RPMI7951 (cell line): Measurements from ENCODE around the gene ADCY2. TPM values are rescaled to one million over a fixed set of nuclear protein-coding genes. Genes with fewer than 3 reads are reported as not detected.

Source experiments
- DNase-seq: peaks from one replicate; pipeline ENCODE4 v3.0.0-alpha.2; 2012; ENCODE audit warnings: low read depth
- total RNA-seq: library from RNA; depleted of rRNA; stranded (reverse); fragments of >200 nt; shearing (Covaris generic); gene quantifications from 2 replicates; pipeline ENCODE4 v1.2.3, GENCODE V29; 2014

ADCY2 gene
- total RNA-seq, 1 experiment from 2014 or later = under 0.01 TPM

DNA sequence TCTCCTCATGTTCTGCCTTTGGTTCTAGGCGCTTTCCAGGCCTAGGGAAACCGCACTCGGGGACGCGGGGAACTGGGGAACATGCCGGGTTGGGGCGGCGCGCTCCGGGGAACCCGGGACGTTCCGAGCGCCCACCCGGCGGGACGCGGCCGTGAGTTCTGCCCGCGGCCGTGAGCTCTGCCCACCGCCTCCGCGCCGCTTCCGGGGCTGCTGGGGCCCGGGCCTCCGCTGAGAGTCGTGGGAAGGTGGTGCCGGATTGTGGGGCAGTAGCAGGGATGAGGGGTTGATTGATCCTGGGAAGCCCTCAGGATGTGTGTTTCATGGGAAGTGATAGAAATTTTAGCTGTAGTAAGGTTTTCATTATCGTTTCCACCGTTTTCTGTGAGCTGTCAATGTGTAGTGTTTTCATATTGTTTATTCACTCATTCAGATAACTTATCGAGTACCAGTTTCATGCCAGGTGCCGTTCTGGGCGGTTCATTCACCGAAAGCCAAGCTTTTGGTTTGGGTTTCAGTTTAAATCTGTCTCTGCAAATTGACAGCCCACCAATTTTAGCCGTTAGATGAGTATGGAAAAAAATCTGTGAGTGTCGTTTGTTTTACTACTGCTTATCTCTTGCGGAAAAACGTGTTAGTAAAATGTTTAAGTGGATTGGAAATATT, 473.7 kb downstream of the ADCY2 start:
- peak; percentile 11 for DNase-seq

DNA sequence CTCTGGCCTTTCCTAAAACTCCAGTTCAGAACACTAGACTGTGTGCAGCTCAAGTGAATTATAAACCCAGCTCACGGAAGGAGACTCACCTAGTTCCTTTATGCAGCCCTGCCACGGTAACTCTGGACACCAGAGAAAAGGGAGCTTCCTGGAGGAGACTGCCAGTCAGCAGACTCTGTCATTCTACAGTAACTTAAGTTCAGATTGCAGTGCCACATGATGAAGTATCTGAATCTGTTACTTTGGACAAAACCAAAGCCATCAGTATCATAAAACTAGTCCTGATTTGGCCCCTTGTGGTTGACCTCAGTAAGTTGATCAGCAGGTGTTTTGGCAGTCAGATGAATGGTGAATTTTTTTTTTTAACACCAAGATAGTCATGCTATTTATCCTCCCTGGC, 475.7 kb downstream of the ADCY2 start:
- no peak for DNase-seq

DNA sequence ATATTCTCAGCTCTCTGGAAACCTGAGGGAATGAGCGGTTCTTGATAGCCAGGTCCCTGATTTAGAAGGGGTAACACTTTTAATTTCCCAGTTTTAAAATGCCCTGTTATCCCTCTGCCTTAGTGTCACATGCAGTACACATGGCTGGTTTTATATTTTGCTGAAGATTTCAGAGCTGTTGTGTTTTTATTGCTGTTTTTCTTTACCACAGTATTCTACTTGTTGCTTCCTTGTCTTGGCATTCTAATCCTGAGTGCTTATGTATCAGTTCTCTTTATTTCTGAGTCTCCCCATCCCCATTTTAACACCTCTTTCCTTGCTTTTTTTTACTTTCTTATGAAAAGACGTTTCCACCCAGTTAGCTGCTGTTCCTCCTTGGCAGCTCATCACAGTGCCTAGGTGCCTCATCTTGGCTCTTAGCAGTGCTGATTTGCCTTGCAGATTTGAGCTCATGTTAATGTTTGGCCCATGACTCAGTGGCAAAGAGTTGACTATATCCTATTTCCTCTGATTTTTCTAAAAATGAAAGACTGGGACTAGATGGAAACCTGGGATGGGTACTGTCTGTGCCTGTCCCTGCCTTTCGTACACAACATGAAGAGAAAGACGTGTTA, 476.7 kb downstream of the ADCY2 start:
- no peak for DNase-seq

DNA sequence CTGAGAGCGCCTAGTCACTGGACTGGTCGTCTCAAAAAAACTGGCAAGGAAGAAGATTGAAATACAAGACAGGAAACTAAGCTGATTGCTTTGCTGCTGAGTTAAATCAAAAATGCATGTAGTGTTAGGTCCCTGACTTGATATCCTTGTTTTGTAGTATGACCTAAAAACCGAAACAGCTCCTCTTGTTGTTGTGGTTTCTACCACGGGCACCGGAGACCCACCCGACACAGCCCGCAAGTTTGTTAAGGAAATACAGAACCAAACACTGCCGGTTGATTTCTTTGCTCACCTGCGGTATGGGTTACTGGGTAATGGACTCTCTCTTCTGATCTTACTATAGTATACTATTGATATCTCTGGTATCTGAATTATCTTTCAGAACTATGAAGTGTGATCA, 477.3 kb downstream of the ADCY2 start:
- DNase-seq = no peak

DNA sequence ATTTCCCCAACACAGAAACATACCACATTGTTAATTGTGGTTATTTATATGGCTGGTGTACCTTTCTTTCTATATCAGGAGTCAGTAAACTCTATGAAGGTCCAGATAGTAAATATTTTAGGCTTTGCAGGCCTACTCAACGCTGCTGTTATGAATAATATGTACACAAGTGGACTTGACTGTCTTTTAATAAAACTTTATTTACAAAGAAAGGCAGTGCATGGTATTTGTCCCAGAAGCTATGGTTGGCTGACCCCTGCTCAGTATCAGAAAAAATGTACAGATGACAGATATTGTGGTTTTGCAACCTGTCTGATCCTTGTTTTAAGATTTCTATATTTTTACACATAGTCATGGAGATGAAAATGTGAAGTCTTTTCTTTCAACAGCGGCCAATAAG, 478.7 kb downstream of the ADCY2 start:
- DNase-seq = no peak

DNA sequence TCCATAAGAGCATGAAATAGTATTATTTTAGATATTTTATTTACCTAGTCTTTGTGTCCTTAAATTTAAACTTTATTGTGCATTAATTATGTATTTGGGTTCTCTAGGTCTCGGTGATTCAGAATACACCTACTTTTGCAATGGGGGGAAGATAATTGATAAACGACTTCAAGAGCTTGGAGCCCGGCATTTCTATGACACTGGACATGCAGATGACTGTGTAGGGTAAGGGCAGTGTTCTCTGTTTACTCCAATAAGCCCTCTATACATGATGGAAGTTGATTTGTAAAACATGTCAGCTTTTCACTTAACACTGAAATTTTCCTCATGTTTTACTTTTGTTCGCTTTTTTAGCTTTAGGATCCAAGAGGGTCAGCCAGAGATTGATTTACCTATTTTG, 479.2 kb downstream of the ADCY2 start:
- no peak for DNase-seq

DNA sequence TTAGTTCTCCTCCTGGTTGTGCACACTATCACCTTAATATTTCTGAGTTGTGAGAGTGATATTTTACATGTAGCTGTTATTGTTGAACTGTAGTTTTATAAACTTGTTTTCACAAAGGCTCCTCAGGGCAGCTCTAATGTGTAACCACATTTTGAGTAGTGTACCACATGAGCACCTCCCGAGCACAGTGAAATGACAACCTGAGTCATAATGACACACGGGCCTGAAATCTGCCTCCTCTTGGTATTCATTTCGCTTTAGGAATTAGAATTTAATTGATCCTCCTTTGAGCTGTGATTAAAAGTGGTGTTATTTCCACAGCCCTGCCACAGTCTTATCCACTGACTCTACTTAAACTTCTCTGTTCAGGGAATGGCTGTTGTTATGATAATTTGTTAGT, 480.9 kb downstream of the ADCY2 start:
- DNase-seq = peak; percentile 58

DNA sequence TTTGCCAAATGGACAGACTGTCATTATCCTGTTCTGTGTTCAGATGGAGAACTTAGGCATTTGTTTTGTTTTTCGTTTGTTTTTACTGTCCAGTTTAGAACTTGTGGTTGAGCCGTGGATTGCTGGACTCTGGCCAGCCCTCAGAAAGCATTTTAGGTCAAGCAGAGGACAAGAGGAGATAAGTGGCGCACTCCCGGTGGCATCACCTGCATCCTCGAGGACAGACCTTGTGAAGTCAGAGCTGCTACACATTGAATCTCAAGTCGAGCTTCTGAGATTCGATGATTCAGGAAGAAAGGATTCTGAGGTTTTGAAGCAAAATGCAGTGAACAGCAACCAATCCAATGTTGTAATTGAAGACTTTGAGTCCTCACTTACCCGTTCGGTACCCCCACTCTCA, 481.9 kb downstream of the ADCY2 start:
- DNase-seq = peak; percentile 6

DNA sequence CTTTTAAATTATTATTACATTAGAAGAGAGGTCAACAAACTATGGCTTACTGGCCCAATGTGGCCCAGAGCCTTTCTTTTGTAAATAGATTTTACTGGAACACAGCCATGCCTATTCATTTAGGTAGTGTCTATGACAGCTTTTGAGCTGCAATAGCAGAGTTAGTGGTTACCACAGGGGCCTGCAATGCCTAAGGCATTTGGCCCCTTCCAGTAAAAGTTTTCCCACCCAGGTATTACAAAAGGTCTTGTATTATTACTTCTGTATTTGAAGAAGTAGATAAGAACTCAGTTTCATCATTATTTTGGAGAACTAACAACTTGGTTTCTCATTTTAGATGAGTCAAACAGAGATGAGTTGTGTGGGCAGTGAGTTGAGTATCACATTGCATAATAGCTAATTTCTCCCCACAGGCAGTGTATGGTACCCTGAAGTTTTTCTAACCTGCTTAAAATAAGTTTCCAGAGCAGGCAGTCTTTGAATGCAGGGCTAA, 482.5 kb downstream of the ADCY2 start:
- DNase-seq = peak; percentile 14
